ENCODE results near the gene EPHX1. TPM values are rescaled to one million over a fixed set of nuclear protein-coding genes. Genes with fewer than 3 reads are reported as not detected.
"Not testable (repeated sequence)": the region's sequence is repeated elsewhere in the genome, so short reads cannot be mapped to it uniquely, and the experiment has no call there.

EPHX1 gene
- total RNA-seq, 1 donor from 2014 or later = 76.0 TPM

- no peak for ATAC-seq
- intact Hi-C loops (cut with DNase I) = loop anchor here (5.0 kb wide), 1 partner anchor 70 kb away; the partner anchor contains the start of gene TMEM63A
These were observed 2.7 kb downstream of the EPHX1 start for GRCh38 chr1:225812488-225813213.

GRCh38 chr1:225813214-225813964 is 3.5 kb downstream of the EPHX1 start:
- intact Hi-C loops (cut with DNase I) = loop anchor here (5.0 kb wide), 1 partner anchor 69 kb away; the partner anchor contains the start of gene TMEM63A
- peak; percentile 63 for ATAC-seq
- peak; percentile 87 for DNase-seq (ENCODE audit: missing footprints)

More at GRCh38 chr1:225812488-225813213, 2.7 kb downstream of the EPHX1 start:
- no peak for DNase-seq (ENCODE audit: missing footprints)

GRCh38 chr1:225814381-225814780 is 4.5 kb downstream of the EPHX1 start:
- DNase-seq (ENCODE audit: missing footprints) (peak; percentile 79), ATAC-seq (no peak)
- intact Hi-C loops (cut with DNase I) = loop anchor here (5.0 kb wide), 1 partner anchor 68 kb away; the partner anchor contains the start of gene TMEM63A

- DNase-seq (ENCODE audit: missing footprints); intact Hi-C loops (cut with DNase I); ATAC-seq: not testable (repeated sequence)
These were observed 5.2 kb downstream of the EPHX1 start for GRCh38 chr1:225815090-225815489.

- intact Hi-C loops (cut with DNase I) = no loop called here
- no peak for DNase-seq (ENCODE audit: missing footprints)
- no peak for ATAC-seq
These were observed 5.7 kb downstream of the EPHX1 start for GRCh38 chr1:225815526-225816178.

GRCh38 chr1:225816643-225817538 is 7.0 kb downstream of the EPHX1 start:
- DNase-seq (ENCODE audit: missing footprints) = peak; percentile 88
- intact Hi-C loops (cut with DNase I) = loop anchor here (1.0 kb wide), 1 partner anchor 17 kb away; no protein-coding TSS in a partner anchor
- ATAC-seq = peak; percentile 82

- ATAC-seq (peak; percentile 42), DNase-seq (ENCODE audit: missing footprints) (peak; percentile 85)
- intact Hi-C loops (cut with DNase I) = loop anchor here (1.0 kb wide), 1 partner anchor 17 kb away; no protein-coding TSS in a partner anchor
These were observed 7.7 kb downstream of the EPHX1 start for GRCh38 chr1:225817611-225818061.

GRCh38 chr1:225818229-225818628 is 8.3 kb downstream of the EPHX1 start:
- no peak for DNase-seq (ENCODE audit: missing footprints)
- ATAC-seq = no peak
- intact Hi-C loops (cut with DNase I) = no loop called here

- intact Hi-C loops (cut with DNase I) = no loop called here
- DNase-seq (ENCODE audit: missing footprints) (no peak), ATAC-seq (peak; percentile 3)
These were observed 9.6 kb downstream of the EPHX1 start for GRCh38 chr1:225819346-225820192.

GRCh38 chr1:225820522-225821120 is 10.7 kb downstream of the EPHX1 start:
- DNase-seq (ENCODE audit: missing footprints) = no peak
- no peak for ATAC-seq
- intact Hi-C loops (cut with DNase I) = no loop called here

- ATAC-seq = peak; percentile 15
- intact Hi-C loops (cut with DNase I) = no loop called here
- no peak for DNase-seq (ENCODE audit: missing footprints)
These were observed 12.9 kb downstream of the EPHX1 start for GRCh38 chr1:225822655-225823403.

- no peak for DNase-seq (ENCODE audit: missing footprints)
- no peak for ATAC-seq
- intact Hi-C loops (cut with DNase I) = no loop called here
These were observed 13.9 kb downstream of the EPHX1 start for GRCh38 chr1:225823811-225824261.

- ATAC-seq (no peak), DNase-seq (ENCODE audit: missing footprints) (no peak)
- intact Hi-C loops (cut with DNase I) = no loop called here
These were observed 14.6 kb downstream of the EPHX1 start for GRCh38 chr1:225824533-225824941.

GRCh38 chr1:225825078-225825477 is 15.2 kb downstream of the EPHX1 start:
- no peak for DNase-seq (ENCODE audit: missing footprints)
- intact Hi-C loops (cut with DNase I) = no loop called here
- no peak for ATAC-seq

- intact Hi-C loops (cut with DNase I) = no loop called here
- no peak for DNase-seq (ENCODE audit: missing footprints)
- ATAC-seq = no peak
These were observed 15.7 kb downstream of the EPHX1 start for GRCh38 chr1:225825607-225826007.

GRCh38 chr1:225827076-225827475 is 17.2 kb downstream of the EPHX1 start:
- intact Hi-C loops (cut with DNase I) = no loop called here
- no peak for ATAC-seq
- DNase-seq (ENCODE audit: missing footprints) = no peak
